ENCODE data around the gene ZBTB47.

- TF ChIP-seq CTCF (conservative IDR thresholded peaks at IDR 0.05) = no peak
- no peak for TF ChIP-seq ZFX (IDR thresholded peaks at IDR 0.05)
Measured at GRCh38 chr3:42706721-42707619, 53.5 kb downstream of the ZBTB47 start.

All from C4-2B (cell line).